GM23248 (cell line): ENCODE results near the gene DHODH.

Source experiments
- EZH2 ChIP-seq: fragments of 200-600 bp; sonication (generic); IDR thresholded peaks from 2 replicates; pipeline ENCODE4 v1.6.1; 2018; ENCODE audit warnings: antibody characterized with exemption, mild to moderate bottlenecking; ENCODE audit not compliant: insufficient read depth, poor library complexity, severe bottlenecking
- EZH2phosphoT487 ChIP-seq: fragments of 200-600 bp; sonication (generic); IDR thresholded peaks from 2 replicates; pipeline ENCODE4 v1.6.1; 2018; ENCODE audit warnings: antibody characterized with exemption, moderate library complexity, mild to moderate bottlenecking, low read depth; ENCODE audit not compliant: insufficient read depth

DNA sequence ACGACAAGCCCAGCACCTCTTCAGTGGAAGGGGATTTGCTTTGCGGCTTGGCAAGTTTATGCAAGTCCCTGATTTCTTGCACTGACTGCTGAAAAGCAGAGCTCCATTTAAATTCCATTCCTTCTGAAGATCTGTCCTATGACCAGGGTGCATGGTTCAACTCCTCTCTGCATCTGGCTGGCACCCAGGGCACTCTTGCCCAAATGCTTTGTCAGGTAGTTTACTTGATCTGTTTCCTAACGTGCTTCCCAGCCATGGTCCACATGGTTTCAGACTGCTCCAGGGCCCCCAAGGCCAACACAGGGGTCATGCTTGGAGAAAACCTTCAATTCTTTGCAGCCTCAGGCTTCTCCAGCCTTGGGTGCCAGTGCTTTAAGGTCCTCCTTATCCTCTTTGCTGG is 34.5 kb downstream of the DHODH start:
- TF ChIP-seq EZH2phosphoT487 = no peak
- no peak for TF ChIP-seq EZH2
